Adrenal gland (tissue), 12 donors: ENCODE measurements around the gene TESK1. TPM values are rescaled to one million over a fixed set of nuclear protein-coding genes. Genes with fewer than 3 reads are reported as not detected.

Experiments used
- DNase-seq, 7 donors: peaks; one replicate each; pipeline ENCODE4 v3.0.0-alpha.2; 2019 to 2020
- H3K27ac ChIP-seq, 5 donors: fragments of 200-600 bp; sonication (generic) in 4 of 5; 1 replicate in 3 of 5; 2 replicates in 2 of 5; pipeline versions ENCODE4 v1.5.1 to v1.8.0; 2016 to 2020; ENCODE audit warnings: mild to moderate bottlenecking in 1 of 5
- H3K27me3 ChIP-seq: fragments of 200-600 bp; 2 replicates; pipeline ENCODE4 v1.8.0; 2021
- H3K36me3 ChIP-seq, 2 donors: fragments of 200-600 bp; replicated peaks in 1 of 2; 1 replicate in 1 of 2; 2 replicates in 1 of 2; pipeline versions ENCODE4 v1.5.1 to v1.8.0; 2018 to 2022
- H3K4me1 ChIP-seq, 2 donors: fragments of 200-600 bp; replicated peaks in 1 of 2; 1 replicate in 1 of 2; 2 replicates in 1 of 2; pipeline versions ENCODE4 v1.5.1 to v1.8.0; 2018 to 2021
- H3K4me3 ChIP-seq, 4 donors: fragments of 200-600 bp; sonication (generic) in 3 of 4; one replicate each; pipeline ENCODE4 v1.5.1; 2016 to 2018
- H3K9me3 ChIP-seq, 3 donors: fragments of 200-600 bp; sonication (generic) in 1 of 3; replicated peaks in 1 of 3; 1 replicate in 2 of 3; 2 replicates in 1 of 3; pipeline versions ENCODE4 v1.5.1 to v1.8.0; 2016 to 2021
- POLR2A ChIP-seq, 2 donors: fragments of 450-650 bp; IDR thresholded peaks; one replicate each; pipeline ENCODE4 v1.6.1; 2017; ENCODE audit warnings: antibody characterized with exemption in 2 of 2, mild to moderate bottlenecking in 2 of 2, moderate library complexity in 1 of 2
- WGBS, 4 donors: extraction: QIAGEN DNeasy Blood & Tissue Kit in 2 of 4; methylation state at CpG; one replicate each; pipeline versions ENCODE4 v1.1.5 to v1.1.7; 2013 to 2017; 5-methylcytosine and 5-hydroxymethylcytosine counted together
- intact Hi-C, 2 donors: fragments of 100-400 bp; cut with DNase I; formaldehyde crosslinking; loops; one replicate each; pipeline versions ENCODE4 v1.14.1 to v1.15.0; 2022 to 2023
- polyA plus RNA-seq, 3 donors: library from polyadenylated mRNA; stranded (reverse); fragments of 200-250 nt in 2 of 3; fragments of 350-450 nt in 1 of 3; fragmentation: Illumina TruSeq in 1 of 3; extraction: RNeasy Lipid Tissue Mini Kit (QIAGEN cat#74804) in 1 of 3; gene quantifications; one replicate each; pipeline ENCODE4 v1.2.3, GENCODE V29; 2013 to 2014
- total RNA-seq, 9 donors: library from RNA; depleted of rRNA in 4 of 9; stranded (reverse); fragments of >200 nt in 4 of 9; fragments of 120-200 nt in 1 of 9; fragmentation: NEBNext Ultra II Directional in 1 of 9; extraction: Animal tissue kit (Norgen Biotek cat#: 25700) in 1 of 9; gene quantifications; one replicate each; pipeline versions ENCODE4 v1.1.0 to v1.2.4, GENCODE V29; 2013 to 2023
- TF ChIP-seq, protein P1 (sequence below), 6 experiments: fragments of 450-650 bp in 4 of 6; fragments of 200-600 bp in 2 of 6; sonication (generic) in 1 of 6; IDR thresholded peaks; 1 replicate in 5 of 6; 2 replicates in 1 of 6; pipeline versions ENCODE4 v1.5.1 to v1.8.0; 2016 to 2021; ENCODE audit warnings: antibody characterized with exemption in 6 of 6, mild to moderate bottlenecking in 2 of 6, moderate library complexity in 1 of 6
- donor health status: healthy with polysubstance abuse.
- donor health status: Bipolar disorder and iron deficiency.
- donor health status: DM: yes; HTN: yes; CAD: no.
- donor health status: DM: no; HTN: no; CAD: no.
- donor health status: DM: no; HTN: no; CAD: no.
- donor health status: DM: yes; HTN: yes; CAD: no.

Gene TESK1
- total and polyA plus RNA-seq, 12 donors, result 25.9 to 189 (median 65.5) TPM

DNA sequence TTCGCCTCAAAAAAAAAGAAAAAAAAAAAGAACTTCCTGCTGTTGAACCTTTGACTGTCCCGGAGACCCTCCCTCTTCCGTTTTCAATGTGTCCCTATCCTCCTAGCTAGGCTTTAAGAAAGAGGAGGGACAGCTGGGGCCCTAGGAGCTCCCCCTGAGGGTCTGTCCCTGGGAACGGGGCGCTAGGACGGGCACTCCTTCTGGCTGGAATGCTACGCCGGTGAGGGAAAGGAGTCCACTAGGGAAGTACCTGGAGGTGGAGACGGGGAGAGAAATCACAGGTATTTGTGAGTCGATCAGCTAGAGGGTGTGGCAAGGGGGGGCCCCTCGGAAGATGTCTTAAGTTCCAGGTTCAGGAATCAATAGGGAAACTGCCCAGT lies 41.1 kb downstream of the TESK1 start:
- peak in 1 of 7 donors; percentile 33 for DNase-seq
- WGBS, 4 donors, result 3 to 8% (median 4%) methylated on average over 11 of the region's 11 CpGs

DNA sequence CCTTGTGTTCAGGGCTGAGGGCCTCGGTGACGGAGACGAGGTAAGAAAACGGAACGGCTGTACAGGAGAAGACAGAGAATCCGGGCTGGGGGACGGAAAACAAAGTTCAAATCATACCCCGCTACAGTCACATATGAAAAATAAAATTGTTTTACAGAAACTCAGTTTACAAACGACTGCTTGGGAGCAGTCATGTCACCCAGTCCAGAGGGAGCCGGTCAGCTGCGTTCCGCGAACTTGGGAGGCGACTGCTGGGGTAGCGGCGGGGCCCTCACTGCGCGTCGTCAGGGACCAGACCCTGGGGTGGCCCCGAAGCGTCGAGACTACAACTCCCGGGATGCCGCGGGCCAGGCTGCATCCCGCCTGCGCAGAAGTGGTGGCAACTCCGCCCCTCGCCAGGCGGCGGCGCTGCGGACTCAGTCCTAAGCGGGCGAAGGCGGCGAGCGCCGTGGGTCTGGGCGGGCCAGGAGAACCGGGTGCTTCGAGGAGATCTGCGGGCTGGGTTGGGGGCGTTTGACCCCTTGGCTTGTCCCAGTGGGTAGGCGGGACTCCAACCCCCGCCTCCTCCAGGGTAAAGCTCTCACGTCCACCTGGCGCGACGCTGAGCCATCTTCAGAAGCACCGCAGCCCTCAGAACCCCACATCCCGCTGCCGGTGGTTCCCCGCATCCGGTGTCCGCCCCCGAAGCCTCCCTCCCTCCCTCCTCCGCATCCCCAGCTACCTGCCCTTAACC lies 41.6 kb downstream of the TESK1 start:
- DNase-seq, result peak; percentile 89 to 96 (median 95)
- WGBS, 4 donors, result 0% methylated on average over 9 to 58 of the region's 58 CpGs
- H3K9me3 ChIP-seq, result no peaks in the 10 kb centered on the region
- H3K27me3 ChIP-seq, result no peaks in the 10 kb centered on the region
- peaks cover 3 to 18% of the 10 kb centered on the region in 2 donors for H3K4me1 ChIP-seq
- H3K36me3 ChIP-seq, result no peaks in the 10 kb centered on the region
- H3K27ac ChIP-seq, result peak overlapping the region; percentile 43 to 92 (median 79)
- intact Hi-C loops, result loop anchor here in 1 of 2 donors (5.0 kb wide), 1 partner anchor 39 kb away; the partner anchor contains the start of gene TESK1
- peak overlapping the region; percentile 27 to 69 (median 58) for H3K4me3 ChIP-seq
- peak; percentile 87 for TF ChIP-seq POLR2A (IDR thresholded peaks at IDR 0.05)
- TF ChIP-seq, protein P1, sequence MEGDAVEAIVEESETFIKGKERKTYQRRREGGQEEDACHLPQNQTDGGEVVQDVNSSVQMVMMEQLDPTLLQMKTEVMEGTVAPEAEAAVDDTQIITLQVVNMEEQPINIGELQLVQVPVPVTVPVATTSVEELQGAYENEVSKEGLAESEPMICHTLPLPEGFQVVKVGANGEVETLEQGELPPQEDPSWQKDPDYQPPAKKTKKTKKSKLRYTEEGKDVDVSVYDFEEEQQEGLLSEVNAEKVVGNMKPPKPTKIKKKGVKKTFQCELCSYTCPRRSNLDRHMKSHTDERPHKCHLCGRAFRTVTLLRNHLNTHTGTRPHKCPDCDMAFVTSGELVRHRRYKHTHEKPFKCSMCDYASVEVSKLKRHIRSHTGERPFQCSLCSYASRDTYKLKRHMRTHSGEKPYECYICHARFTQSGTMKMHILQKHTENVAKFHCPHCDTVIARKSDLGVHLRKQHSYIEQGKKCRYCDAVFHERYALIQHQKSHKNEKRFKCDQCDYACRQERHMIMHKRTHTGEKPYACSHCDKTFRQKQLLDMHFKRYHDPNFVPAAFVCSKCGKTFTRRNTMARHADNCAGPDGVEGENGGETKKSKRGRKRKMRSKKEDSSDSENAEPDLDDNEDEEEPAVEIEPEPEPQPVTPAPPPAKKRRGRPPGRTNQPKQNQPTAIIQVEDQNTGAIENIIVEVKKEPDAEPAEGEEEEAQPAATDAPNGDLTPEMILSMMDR (IDR thresholded peaks at IDR 0.05), result peak; percentile 90 to 99 (median 93)

More for the DNA sequence above, 41.1 kb downstream of the TESK1 start:
- H3K27ac ChIP-seq, result peak overlapping the region; percentile 43 to 92 (median 79)
- H3K9me3 ChIP-seq, result no peaks in the 10 kb centered on the region
- TF ChIP-seq POLR2A (IDR thresholded peaks at IDR 0.05), result no peak
- TF ChIP-seq, protein P1 (IDR thresholded peaks at IDR 0.05), result no peak
- peak overlapping the region; percentile 27 to 69 (median 58) for H3K4me3 ChIP-seq
- no peaks in the 10 kb centered on the region for H3K36me3 ChIP-seq
- H3K27me3 ChIP-seq, result no peaks in the 10 kb centered on the region
- intact Hi-C loops, result loop anchor here in 1 of 2 donors (5.0 kb wide), 1 partner anchor 39 kb away; the partner anchor contains the start of gene TESK1
- H3K4me1 ChIP-seq, result peaks cover 3 to 18% of the 10 kb centered on the region in 2 donors

DNA sequence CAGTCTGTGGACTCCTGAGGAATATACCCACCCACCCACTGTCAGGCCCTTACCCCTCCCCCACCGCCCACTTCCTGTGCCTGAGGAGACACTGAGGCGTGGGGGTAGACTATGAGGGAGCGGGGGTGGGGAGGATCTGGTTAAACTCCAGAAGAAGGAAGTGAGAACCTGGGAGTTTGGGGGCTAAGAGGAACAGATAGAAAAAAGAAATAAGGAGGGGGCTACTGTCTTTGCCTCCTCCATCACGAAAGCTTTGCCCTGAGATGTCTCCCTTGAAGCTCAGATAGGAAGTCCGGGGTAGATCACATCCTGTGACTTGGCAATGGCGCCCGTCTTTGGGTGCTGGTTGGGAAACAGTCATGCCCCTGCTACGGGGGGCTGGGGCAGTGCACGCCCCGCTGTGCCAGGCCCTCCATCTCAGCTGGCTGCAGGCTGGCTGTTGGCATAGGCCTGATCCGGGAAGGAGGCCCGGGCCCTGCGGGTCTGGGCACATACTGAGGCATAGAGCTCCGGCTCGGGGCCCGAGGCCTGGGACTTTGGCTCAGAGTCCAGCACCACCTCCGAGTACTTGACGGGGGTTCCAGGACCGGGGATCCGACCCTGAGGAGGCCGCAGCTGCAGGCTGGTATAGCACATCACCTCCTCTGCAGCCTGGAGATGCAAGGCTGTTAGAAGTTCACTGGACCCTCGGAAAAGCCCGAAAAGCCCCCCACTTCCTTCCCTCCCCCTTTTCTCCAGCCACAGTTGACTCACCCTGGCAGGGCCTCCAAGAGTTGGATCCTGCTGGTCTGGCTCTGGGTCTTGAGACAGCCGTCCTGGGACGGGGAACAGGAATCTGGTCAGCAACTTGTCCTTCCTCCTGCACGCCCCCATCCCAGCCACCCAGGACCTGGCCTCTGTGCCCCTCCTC lies 44.6 kb downstream of the TESK1 start:
- DNase-seq, result peak in 1 of 7 donors; percentile 52
- Histone ChIP-seq H3K9me3 (no peaks in the 10 kb centered on the region), H3K36me3 (no peaks in the 10 kb centered on the region), H3K4me1 (peaks cover 3 to 27% of the 10 kb centered on the region in 2 donors), H3K27ac (no peak overlapping the region), H3K4me3 (no peak overlapping the region), H3K27me3 (no peaks in the 10 kb centered on the region)
- 66 to 82% (median 74%) methylated on average over 8 to 26 of the region's 26 CpGs for WGBS, 4 donors
- TF ChIP-seq POLR2A (IDR thresholded peaks at IDR 0.05), result no peak
- intact Hi-C loops, result loop anchor here in 1 of 2 donors (5.0 kb wide), 1 partner anchor 42 kb away; the partner anchor contains the start of gene TESK1

DNA sequence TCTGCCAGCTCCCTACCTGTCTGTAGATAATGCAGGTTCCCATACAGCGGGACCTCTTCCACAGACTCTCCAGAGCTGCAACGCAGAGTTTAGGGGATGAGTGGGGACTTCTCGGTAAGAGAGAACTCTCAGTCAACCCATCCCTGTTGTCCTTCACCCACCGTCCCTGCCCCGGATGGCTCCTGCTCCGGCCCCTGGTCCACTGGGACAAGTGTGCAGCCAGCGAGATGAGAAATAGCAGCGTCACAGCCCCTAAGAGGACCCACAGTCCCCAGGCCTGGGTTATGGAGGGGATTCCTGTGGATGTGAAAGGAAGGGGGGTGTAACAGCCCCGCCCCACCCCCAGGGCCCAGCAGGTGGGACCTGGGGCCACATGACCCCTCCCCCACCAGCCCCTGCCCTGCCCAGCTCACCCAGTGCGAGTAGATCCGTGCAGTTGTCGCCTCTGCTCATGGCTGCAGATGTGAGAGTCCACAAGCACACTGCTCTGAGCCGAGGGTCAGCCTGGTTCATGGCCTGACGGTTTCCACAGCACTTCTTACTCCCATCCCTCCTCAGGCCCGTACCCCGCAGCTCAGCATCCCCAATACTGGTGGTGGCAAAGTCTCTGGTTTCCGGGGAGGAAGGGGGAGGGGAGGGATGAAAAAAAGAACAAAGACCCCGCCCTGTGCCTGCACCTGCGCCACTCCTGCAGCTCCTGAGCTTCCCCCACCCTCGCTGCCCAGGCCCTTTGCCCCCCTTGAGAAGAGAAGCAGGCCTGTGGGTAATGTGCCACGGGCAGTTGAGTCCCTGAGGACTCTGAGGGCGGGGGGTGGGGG lies 45.5 kb downstream of the TESK1 start, which contains the start of gene SIT1:
TSS of gene SIT1 (minus strand) at position 591 of the 818 bp plus-strand sequence. CDS start at position 513, 78 bp downstream.
- intact Hi-C loops, result no loop called here
- no peak within 1 kb of the TSS for H3K27ac ChIP-seq
- H3K36me3 ChIP-seq, result no peaks in the 10 kb centered on the region
- WGBS, 4 donors, result 66 to 71% (median 69%) methylated on average over 14 to 22 of the region's 22 CpGs
- TF ChIP-seq, protein P1 (IDR thresholded peaks at IDR 0.05), result no peak
- no peak for TF ChIP-seq POLR2A (IDR thresholded peaks at IDR 0.05)
- peaks cover 3 to 19% of the 10 kb centered on the region in 2 donors for H3K4me1 ChIP-seq
- DNase-seq, result peak in 1 of 7 donors; percentile 14
- no peaks in the 10 kb centered on the region for H3K9me3 ChIP-seq
- H3K4me3 ChIP-seq, result no peak within 1 kb of the TSS
- H3K27me3 ChIP-seq, result no peaks in the 10 kb centered on the region
